Gastrocnemius medialis (tissue), 4 donors: ENCODE results near the gene NDUFS8.

ENCODE experiments used
- CTCF ChIP-seq, 5 experiments: fragments of 450-650 bp in 3 of 5; fragments of 200-600 bp in 2 of 5; sonication (generic) in 2 of 5; IDR thresholded peaks in 4 of 5; conservative IDR thresholded peaks in 1 of 5; 1 replicate in 4 of 5; 2 replicates in 1 of 5; pipeline ENCODE4 v1.5.1; 2016 to 2019; ENCODE audit warnings: antibody characterized with exemption in 5 of 5, mild to moderate bottlenecking in 3 of 5, moderate library complexity in 3 of 5
- POLR2A ChIP-seq, 2 donors: fragments of 450-650 bp; IDR thresholded peaks; one replicate each; pipeline ENCODE4 v1.6.1; 2017; ENCODE audit warnings: antibody characterized with exemption in 2 of 2, mild to moderate bottlenecking in 2 of 2, moderate library complexity in 2 of 2

GRCh38 chr11:68009391-68010089, 20.9 kb upstream of the NDUFS8 start:
- TF ChIP-seq POLR2A (IDR thresholded peaks at IDR 0.05) = no peak
- no peak for TF ChIP-seq CTCF (IDR thresholded peaks at IDR 0.05 in 4 of 5, conservative IDR thresholded peaks at IDR 0.05 in 1 of 5)
